KMS-11 (cell line): Measurements from ENCODE around the gene GRM8.

ENCODE experiments used
- H2AFZ ChIP-seq: fragments of 200-600 bp; sonication (generic); 2 replicates; pipeline ENCODE4 v1.6.1; 2016; ENCODE audit warnings: antibody characterized with exemption, mixed run types, low read depth
- H3K27ac ChIP-seq: fragments of 200-600 bp; sonication (generic); 2 replicates; pipeline ENCODE4 v1.6.1; 2016; ENCODE audit warnings: mild to moderate bottlenecking, mixed run types
- H3K27me3 ChIP-seq: fragments of 200-600 bp; sonication (generic); 2 replicates; pipeline ENCODE4 v1.6.1; 2017; ENCODE audit warnings: mild to moderate bottlenecking, low read depth, mixed run types, moderate library complexity; ENCODE audit not compliant: insufficient read depth
- H3K36me3 ChIP-seq: fragments of 200-600 bp; sonication (generic); 2 replicates; pipeline ENCODE4 v1.6.1; 2017; ENCODE audit warnings: mild to moderate bottlenecking, mixed run types; ENCODE audit not compliant: insufficient read depth
- H3K4me1 ChIP-seq: fragments of 200-600 bp; sonication (generic); 2 replicates; pipeline ENCODE4 v1.6.1; 2016; ENCODE audit warnings: mild to moderate bottlenecking, low read depth, mixed run types; ENCODE audit not compliant: poor library complexity, severe bottlenecking
- H3K4me2 ChIP-seq: fragments of 200-600 bp; sonication (generic); 2 replicates; pipeline ENCODE4 v1.7.0; 2016; ENCODE audit warnings: mild to moderate bottlenecking, mixed run types
- H3K4me3 ChIP-seq: fragments of 200-600 bp; sonication (generic); IDR thresholded peaks from 2 replicates; pipeline ENCODE4 v1.6.1; 2017; ENCODE audit warnings: low read depth, low read length, mixed read lengths; ENCODE audit not compliant: insufficient read depth
- H3K79me2 ChIP-seq: fragments of 200-600 bp; sonication (generic); 2 replicates; pipeline ENCODE4 v1.6.1; 2016; ENCODE audit warnings: low read depth, mixed run types; ENCODE audit not compliant: insufficient read depth
- H3K9ac ChIP-seq: fragments of 200-600 bp; sonication (generic); 2 replicates; pipeline ENCODE4 v1.6.1; 2016; ENCODE audit warnings: mild to moderate bottlenecking, mixed run types
- H4K20me1 ChIP-seq: fragments of 200-600 bp; sonication (generic); 2 replicates; pipeline ENCODE4 v1.6.1; 2016; ENCODE audit warnings: mild to moderate bottlenecking, mixed run types; ENCODE audit not compliant: insufficient read depth
- TF ChIP-seq, protein P1 (sequence below): fragments of 200-600 bp; sonication (generic); conservative IDR thresholded peaks from 2 replicates; pipeline ENCODE4 v1.6.1; 2017; ENCODE audit warnings: low read depth, mild to moderate bottlenecking, antibody characterized with exemption, low read length, moderate library complexity, mixed read lengths

GRM8 gene

DNA sequence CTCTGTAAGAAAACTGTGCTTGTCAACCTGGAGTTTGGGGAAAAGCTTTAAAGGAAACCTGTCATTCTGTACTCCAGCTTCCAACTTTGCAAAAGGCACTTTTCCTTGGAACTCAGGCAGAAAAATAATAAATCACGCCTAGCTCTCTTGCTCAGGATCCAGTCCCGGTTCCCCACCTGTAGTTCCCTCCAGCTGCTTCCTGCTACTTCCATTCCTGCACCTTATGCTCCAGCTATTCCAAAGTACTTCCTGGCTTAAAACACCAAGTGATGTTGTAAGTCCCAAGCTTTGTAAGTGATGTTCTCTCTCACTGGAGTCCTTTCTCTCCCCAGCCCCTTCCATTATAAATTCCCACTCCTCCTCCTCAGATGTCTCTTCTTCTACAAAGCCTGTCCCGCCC lies 98.6 kb downstream of the GRM8 start:
- Histone ChIP-seq H3K79me2 (no peaks in the 10 kb centered on the region), H4K20me1 (no peaks in the 10 kb centered on the region), H3K36me3 (no peaks in the 10 kb centered on the region), H3K9ac (no peak overlapping the region), H3K4me3 (no peak overlapping the region), H3K4me2 (no peak overlapping the region), H3K27ac (no peak overlapping the region), H3K4me1 (no peaks in the 10 kb centered on the region), H3K27me3 (no peaks in the 10 kb centered on the region), H2AFZ (no peak overlapping the region)
- TF ChIP-seq, protein P1, sequence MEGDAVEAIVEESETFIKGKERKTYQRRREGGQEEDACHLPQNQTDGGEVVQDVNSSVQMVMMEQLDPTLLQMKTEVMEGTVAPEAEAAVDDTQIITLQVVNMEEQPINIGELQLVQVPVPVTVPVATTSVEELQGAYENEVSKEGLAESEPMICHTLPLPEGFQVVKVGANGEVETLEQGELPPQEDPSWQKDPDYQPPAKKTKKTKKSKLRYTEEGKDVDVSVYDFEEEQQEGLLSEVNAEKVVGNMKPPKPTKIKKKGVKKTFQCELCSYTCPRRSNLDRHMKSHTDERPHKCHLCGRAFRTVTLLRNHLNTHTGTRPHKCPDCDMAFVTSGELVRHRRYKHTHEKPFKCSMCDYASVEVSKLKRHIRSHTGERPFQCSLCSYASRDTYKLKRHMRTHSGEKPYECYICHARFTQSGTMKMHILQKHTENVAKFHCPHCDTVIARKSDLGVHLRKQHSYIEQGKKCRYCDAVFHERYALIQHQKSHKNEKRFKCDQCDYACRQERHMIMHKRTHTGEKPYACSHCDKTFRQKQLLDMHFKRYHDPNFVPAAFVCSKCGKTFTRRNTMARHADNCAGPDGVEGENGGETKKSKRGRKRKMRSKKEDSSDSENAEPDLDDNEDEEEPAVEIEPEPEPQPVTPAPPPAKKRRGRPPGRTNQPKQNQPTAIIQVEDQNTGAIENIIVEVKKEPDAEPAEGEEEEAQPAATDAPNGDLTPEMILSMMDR = no peak

DNA sequence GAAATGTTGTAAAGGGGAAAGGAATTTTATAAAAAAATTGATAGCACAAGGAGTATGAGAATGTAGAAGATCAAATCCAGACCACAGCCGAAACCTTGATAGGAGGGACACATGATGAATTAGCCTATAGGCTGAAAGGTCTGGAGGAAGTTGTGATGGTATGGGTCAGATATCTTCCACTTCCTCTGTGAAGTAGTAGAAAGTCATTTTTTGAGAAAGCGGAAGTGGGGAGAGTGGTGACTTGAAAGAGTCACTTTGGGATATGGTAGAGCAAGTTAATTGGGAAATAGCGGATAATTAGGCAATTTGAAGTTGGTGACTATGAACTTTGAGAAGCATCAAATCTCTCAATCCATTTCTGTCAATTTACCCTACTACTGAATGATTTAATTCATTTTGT lies 99.4 kb downstream of the GRM8 start:
- Histone ChIP-seq H3K36me3 (no peaks in the 10 kb centered on the region), H3K4me3 (no peak overlapping the region), H3K79me2 (no peaks in the 10 kb centered on the region), H3K9ac (no peak overlapping the region), H2AFZ (no peak overlapping the region), H3K27ac (no peak overlapping the region), H4K20me1 (no peaks in the 10 kb centered on the region), H3K4me2 (no peak overlapping the region), H3K4me1 (no peaks in the 10 kb centered on the region), H3K27me3 (no peaks in the 10 kb centered on the region)
- TF ChIP-seq, protein P1 = no peak

DNA sequence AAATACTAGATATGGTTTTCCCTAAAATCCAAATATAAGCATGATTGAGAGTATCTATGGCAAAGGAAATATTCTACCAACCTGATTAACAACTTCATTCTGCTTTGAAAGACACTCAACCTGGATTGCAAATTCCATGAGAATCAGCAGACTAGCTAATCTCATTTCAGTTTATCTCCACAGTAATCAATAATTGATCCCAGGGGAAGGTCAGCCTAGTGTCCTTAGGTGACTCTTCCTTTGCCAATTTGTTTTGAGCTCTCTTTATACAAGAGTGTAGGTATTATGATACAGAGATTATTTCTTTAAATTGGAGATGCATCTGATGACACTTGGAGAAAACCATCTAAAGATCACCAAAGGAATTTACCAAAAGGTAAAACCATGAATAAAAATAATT lies 100.3 kb downstream of the GRM8 start:
- TF ChIP-seq, protein P1 = no peak
- H3K27me3 ChIP-seq = no peaks in the 10 kb centered on the region
- H3K4me2 ChIP-seq = no peak overlapping the region
- H2AFZ ChIP-seq = no peak overlapping the region
- H3K4me1 ChIP-seq = no peaks in the 10 kb centered on the region
- H3K4me3 ChIP-seq = no peak overlapping the region
- no peaks in the 10 kb centered on the region for H3K79me2 ChIP-seq
- H3K9ac ChIP-seq = no peak overlapping the region
- no peak overlapping the region for H3K27ac ChIP-seq
- H4K20me1 ChIP-seq = no peaks in the 10 kb centered on the region
- H3K36me3 ChIP-seq = no peaks in the 10 kb centered on the region

DNA sequence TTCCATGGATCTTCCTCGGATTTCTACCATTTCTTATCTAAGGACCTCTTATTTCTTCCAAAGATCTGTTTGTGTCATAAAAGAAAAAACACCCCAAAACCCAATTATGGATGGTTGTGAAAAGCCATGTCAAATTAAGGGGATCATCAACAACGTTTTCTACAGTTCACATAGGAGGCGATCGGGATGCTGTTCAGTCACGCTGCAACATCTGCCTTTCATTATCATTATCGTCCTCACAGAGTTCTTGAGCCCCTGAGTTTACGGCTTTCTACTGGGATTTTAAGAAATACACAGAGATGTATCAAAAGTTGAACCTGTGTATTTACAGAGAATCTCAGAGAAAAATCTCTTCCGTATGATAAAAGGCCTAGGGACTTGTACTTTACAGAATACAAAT lies 101.4 kb downstream of the GRM8 start:
- no peaks in the 10 kb centered on the region for H3K27me3 ChIP-seq
- H3K79me2 ChIP-seq = no peaks in the 10 kb centered on the region
- H3K9ac ChIP-seq = no peak overlapping the region
- H4K20me1 ChIP-seq = no peaks in the 10 kb centered on the region
- H3K4me3 ChIP-seq = no peak overlapping the region
- H3K4me1 ChIP-seq = no peaks in the 10 kb centered on the region
- H3K36me3 ChIP-seq = no peaks in the 10 kb centered on the region
- no peak overlapping the region for H2AFZ ChIP-seq
- no peak overlapping the region for H3K27ac ChIP-seq
- no peak overlapping the region for H3K4me2 ChIP-seq
- TF ChIP-seq, protein P1 = no peak

DNA sequence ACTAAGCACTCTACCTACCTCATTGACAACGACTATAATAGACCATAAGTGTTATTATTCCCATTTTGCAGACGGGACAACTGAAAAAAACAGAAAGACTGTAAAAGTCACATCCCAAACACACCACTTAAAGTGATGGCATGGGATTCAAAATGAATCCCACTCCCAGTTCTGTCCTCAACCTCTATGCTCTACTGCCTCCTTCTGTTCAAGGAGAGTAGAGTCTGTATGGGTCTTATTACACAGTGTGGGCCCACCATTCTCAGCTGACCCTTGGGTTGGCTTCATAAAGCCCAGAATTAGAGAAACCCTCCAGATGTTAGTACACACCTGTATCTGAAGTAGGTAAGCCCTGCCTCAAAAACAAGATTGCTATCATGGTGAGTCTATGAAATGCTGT lies 102.2 kb downstream of the GRM8 start:
- no peaks in the 10 kb centered on the region for H3K36me3 ChIP-seq
- no peak overlapping the region for H3K9ac ChIP-seq
- TF ChIP-seq, protein P1 = no peak
- no peaks in the 10 kb centered on the region for H3K4me1 ChIP-seq
- H3K4me2 ChIP-seq = no peak overlapping the region
- no peak overlapping the region for H2AFZ ChIP-seq
- no peak overlapping the region for H3K27ac ChIP-seq
- H3K27me3 ChIP-seq = no peaks in the 10 kb centered on the region
- H4K20me1 ChIP-seq = no peaks in the 10 kb centered on the region
- no peak overlapping the region for H3K4me3 ChIP-seq
- H3K79me2 ChIP-seq = no peaks in the 10 kb centered on the region
